HG02943 (cell line): ENCODE measurements around the gene CACNA2D3.

Source experiments
- ATAC-seq: cut with Tn5 transposase; IDR thresholded peaks from one replicate; pipeline ENCODE4 v1.9.1; 2021; ENCODE audit warnings: mild to moderate bottlenecking, low read depth, moderate library complexity; ENCODE audit not compliant: unreplicated experiment

The CACNA2D3 gene

DNA sequence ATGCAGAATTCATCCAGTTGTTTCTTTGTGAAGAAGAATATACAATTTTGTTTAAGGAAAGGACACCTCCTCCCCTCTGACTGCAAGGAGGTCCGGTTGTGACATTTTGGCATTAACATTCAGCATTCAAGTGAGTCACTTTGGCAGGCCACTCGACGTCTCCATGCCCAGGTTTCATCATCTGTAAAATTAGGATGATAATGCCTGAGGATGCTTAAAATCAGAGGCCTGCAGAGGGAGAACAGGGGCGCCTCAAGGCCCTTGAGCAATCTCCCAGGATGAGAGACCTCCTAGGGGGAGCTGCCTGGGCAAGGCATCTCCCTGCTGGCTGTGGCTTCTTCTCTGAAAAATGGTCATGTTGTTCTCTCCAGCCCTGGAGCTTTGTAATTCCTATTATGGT is 236.0 kb downstream of the CACNA2D3 start:
- ATAC-seq = no peak

- ATAC-seq = no peak
These were observed 236.8 kb downstream of the CACNA2D3 start for GRCh38 chr3:54358969-54359694.

- ATAC-seq = no peak
These were observed 238.0 kb downstream of the CACNA2D3 start for GRCh38 chr3:54360320-54360719.

DNA sequence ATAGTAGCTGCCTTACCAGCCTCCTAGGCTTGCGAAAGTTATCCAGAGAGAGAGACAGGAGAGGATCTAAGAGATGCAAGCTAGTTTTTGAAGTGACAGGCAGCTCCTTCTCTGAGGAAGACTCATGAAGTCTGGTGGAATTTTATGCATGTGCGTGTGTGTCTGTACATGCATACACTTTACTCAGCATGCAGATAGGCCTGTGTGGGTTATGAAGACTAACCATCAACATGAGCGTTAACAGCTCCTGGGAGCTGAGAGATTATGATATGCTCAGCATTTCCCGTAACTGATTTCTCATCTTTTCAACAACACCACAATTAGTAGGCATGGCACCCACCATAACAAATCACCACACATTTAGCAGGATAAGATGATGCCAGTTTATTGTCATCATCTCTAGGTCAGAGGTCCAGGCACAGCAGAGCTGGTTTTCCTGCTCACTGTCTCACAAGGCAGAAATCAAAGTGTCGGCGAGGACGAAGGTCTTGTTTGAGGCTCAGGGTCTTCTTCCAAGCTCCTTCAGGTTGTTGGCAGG is 239.5 kb downstream of the CACNA2D3 start:
- ATAC-seq = no peak

DNA sequence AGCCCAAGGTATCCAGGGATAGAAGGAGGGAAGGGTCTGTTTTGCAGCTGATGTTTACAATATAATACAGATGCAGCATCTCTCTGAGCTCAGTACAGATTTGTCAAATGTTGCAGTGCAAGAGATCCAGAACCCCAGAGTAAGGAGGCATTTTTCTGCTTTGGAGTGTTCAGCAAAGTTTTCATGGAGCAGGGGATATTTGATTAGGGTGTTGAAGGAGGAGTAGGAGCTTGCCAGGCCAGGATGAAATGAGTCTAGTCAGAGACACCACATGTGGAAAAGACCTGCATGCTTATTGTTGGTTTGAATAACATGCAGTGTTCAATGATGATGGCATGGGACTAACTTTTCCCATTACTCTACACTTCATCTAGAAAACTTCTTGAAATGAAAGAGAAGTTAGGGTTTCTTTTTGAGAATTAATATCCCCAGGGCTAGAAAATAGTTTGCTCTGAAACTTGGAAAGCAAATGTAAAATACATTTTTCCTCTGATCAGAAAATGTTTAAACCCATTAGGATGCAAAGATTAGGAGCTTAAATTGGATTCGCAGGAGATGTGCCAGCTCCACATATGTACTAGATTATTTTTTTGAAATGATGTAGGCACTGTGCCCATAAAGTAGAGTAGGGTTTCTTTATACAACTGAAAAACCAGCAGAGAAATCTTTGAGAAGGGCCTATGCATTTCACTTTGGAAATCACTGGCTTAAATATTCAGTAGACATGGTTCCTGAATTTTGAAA is 243.8 kb downstream of the CACNA2D3 start:
- no peak for ATAC-seq

GRCh38 chr3:54366839-54367238 is 244.5 kb downstream of the CACNA2D3 start:
- ATAC-seq = no peak

- ATAC-seq = no peak
These were observed 249.9 kb downstream of the CACNA2D3 start for GRCh38 chr3:54372232-54372631.

GRCh38 chr3:54374214-54374852 is 252.0 kb downstream of the CACNA2D3 start:
- ATAC-seq = no peak

DNA sequence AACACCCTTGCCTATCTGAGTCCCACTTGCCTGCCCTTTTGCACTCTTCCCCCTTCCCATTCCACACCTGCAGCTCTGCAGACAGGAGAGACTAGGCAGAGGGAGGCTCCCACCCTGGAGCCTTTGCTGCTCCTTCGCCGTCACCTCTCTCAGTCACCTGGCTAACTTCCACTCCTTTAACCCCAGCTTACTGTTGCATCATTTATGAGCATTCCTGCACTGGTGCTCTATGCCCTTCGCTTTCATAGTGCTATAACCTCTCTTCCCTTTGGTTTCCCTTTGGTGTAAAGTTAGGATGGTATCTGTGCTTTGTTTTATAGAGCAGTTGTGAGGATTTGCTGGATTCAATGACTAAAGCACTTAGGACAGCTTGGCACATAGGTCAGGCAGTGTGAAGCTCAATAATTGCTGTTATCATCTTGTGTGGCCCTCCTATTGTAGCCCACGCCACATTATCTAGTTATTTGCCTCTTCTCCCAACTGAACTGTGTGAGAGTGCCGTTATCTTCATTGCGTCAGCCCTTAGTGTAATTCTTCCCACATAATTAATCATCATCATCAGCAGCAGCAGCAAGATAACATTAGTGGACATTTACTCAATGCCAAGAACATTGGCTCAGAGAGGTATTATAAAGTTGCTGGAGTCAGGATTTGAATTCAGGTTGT is 253.9 kb downstream of the CACNA2D3 start:
- no peak for ATAC-seq

- no peak for ATAC-seq
These were observed 254.7 kb downstream of the CACNA2D3 start for GRCh38 chr3:54376939-54377578.

- ATAC-seq = no peak
These were observed 255.8 kb downstream of the CACNA2D3 start for GRCh38 chr3:54378184-54378583.

- no peak for ATAC-seq
These were observed 261.9 kb downstream of the CACNA2D3 start for GRCh38 chr3:54384279-54384678.

DNA sequence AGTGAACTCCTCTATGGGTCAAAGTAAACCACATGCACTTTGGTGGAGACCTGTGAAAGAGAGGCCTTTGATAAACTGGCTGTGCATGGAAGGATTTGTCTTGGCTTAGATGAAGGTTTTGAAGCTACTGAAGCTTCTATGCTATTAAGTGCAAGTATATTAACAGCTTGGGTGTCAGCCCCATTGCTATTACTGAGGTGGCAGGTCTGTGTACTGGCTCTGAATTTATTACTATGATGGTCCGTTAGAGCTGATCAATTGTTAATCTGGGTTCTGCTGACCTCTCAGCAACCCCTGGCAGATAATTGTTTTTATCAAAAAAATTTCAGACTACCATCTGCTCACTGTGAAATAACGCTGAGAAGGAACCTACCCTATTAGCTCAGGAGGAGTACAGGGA is 268.2 kb downstream of the CACNA2D3 start:
- ATAC-seq = no peak

DNA sequence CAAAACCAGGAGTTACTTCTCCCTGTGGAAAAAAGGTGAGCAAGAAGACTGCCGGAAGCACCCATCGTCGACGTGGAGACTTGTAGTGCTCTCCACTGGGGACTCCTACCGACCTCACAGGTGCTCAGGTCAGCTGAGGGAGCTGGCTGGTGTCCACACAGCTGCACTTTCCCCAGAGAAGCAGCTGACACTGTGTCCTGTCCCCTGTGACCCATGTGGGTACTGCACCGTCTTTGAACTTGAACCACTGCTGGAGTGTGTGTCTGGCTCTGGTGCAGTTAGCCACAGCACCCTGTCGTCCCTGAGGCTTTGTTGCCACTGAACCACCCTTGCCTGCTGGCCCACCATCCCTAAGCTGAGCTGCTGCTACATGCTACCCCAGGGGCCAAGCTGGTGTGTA is 270.8 kb downstream of the CACNA2D3 start:
- no peak for ATAC-seq

DNA sequence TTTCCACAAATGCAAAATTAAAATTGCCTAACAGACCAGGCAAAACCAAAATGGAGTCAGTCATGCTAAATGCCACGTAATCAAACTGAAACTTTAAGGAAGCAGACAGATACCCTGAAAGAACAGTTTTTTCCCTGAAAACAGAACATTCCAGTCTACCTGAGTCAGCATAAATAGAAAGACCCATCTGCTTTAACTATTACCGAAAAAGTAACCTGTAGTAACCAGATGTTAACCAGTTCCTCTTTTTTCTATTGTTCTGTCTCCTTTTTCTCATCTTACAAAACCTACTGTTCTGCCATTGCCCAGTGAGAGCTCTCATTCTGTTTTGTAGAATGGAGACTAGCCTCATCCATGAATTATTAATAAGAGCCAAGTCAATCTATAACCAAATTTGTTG is 286.0 kb downstream of the CACNA2D3 start:
- ATAC-seq = no peak

DNA sequence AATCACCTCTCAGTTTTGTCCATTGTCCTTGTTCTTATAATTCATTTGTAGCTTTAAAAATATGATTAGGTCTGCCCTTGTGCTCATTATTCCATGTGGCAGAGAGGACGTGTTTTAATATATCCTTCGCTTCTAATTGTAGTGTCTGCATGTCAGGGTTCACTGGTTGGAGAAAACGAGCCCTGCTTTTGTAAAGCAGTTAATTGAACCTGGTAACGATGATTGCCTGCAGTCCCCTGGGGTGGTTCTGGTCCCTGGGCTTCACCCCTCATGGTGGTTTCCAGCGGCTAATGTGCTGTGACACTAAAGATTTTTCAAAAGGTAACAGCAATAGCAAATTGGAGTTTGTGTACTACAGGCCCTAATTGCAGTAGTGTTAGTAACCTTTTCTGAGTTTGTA is 299.6 kb downstream of the CACNA2D3 start:
- no peak for ATAC-seq

- no peak for ATAC-seq
These were observed 301.9 kb downstream of the CACNA2D3 start for GRCh38 chr3:54424292-54424691.

DNA sequence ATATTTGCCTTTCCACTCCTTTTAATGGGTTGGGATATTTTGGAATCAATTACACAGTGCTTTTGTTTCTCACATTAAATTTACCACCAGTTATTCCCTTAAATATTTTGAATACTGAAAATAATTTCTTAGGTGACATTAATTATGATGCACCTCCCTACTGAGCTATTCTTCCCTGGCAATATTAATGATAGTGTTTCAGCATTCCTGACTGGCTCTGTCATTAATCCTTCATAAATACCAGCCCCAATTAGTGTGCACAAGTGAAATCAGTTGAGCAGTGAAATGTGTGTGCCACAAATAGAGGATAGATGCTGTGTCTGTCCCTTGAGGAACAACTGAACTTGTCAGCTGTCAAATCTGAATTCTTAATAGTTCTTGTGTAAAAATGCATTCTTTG is 304.0 kb downstream of the CACNA2D3 start:
- ATAC-seq = no peak

- ATAC-seq = no peak
These were observed 305.1 kb downstream of the CACNA2D3 start for GRCh38 chr3:54427501-54427900.
